ENCODE results near the gene KCNH4.

Gene KCNH4

GRCh38 chr17:42192189-42193126 lies 11.5 kb upstream of the KCNH4 start:
- no peak for DNase-seq
- Histone ChIP-seq H3K36me3 (peaks cover 0 to 24% (median 0%) of the 10 kb centered on the region in 3 donors), H3K27me3 (no peaks in the 10 kb centered on the region), H3K4me1 (peaks cover 0 to 23% (median 16%) of the 10 kb centered on the region in 4 donors), H3K27ac (no peak overlapping the region), H3K9me3 (no peaks in the 10 kb centered on the region), H3K4me3 (no peak overlapping the region)
- TF ChIP-seq CTCF (IDR thresholded peaks at IDR 0.05), result no peak
- intact Hi-C loops (cut with DNase I; ENCODE audit: low total_unique reads), result no loop called here

GRCh38 chr17:42191275-42191608 lies 10.3 kb upstream of the KCNH4 start:
- Histone ChIP-seq H3K4me3 (no peak overlapping the region), H3K9me3 (no peaks in the 10 kb centered on the region), H3K4me1 (peaks cover 0 to 23% (median 16%) of the 10 kb centered on the region in 4 donors), H3K27me3 (no peaks in the 10 kb centered on the region), H3K36me3 (peaks cover 0 to 24% (median 0%) of the 10 kb centered on the region in 3 donors), H3K27ac (no peak overlapping the region)
- intact Hi-C loops (cut with DNase I; ENCODE audit: low total_unique reads), result no loop called here
- no peak for TF ChIP-seq CTCF (IDR thresholded peaks at IDR 0.05)
- DNase-seq, result no peak

GRCh38 chr17:42190491-42191274 lies 9.7 kb upstream of the KCNH4 start:
- intact Hi-C loops (cut with DNase I; ENCODE audit: low total_unique reads), result no loop called here

GRCh38 chr17:42189651-42189965 lies 8.7 kb upstream of the KCNH4 start:
- H3K27me3 ChIP-seq, result no peaks in the 10 kb centered on the region
- no peaks in the 10 kb centered on the region for H3K9me3 ChIP-seq
- intact Hi-C loops (cut with DNase I; ENCODE audit: low total_unique reads), result no loop called here
- peaks cover 0 to 24% (median 0%) of the 10 kb centered on the region in 3 donors for H3K36me3 ChIP-seq
- peaks cover 0 to 22% (median 17%) of the 10 kb centered on the region in 4 donors for H3K4me1 ChIP-seq
- no peak overlapping the region for H3K4me3 ChIP-seq
- TF ChIP-seq CTCF (IDR thresholded peaks at IDR 0.05), result no peak
- H3K27ac ChIP-seq, result no peak overlapping the region
- no peak for DNase-seq

More at GRCh38 chr17:42190491-42191274, 9.7 kb upstream of the KCNH4 start:
- peaks cover 0 to 23% (median 16%) of the 10 kb centered on the region in 4 donors for H3K4me1 ChIP-seq
- no peaks in the 10 kb centered on the region for H3K9me3 ChIP-seq
- no peak overlapping the region for H3K27ac ChIP-seq
- TF ChIP-seq CTCF (IDR thresholded peaks at IDR 0.05), result no peak
- no peak for DNase-seq
- no peak overlapping the region for H3K4me3 ChIP-seq
- peaks cover 0 to 24% (median 0%) of the 10 kb centered on the region in 3 donors for H3K36me3 ChIP-seq
- H3K27me3 ChIP-seq, result no peaks in the 10 kb centered on the region

- peak in 1 of 2 donors; percentile 32 for DNase-seq
- no peaks in the 10 kb centered on the region for H3K27me3 ChIP-seq
- TF ChIP-seq CTCF (IDR thresholded peaks at IDR 0.05), result no peak
- no peaks in the 10 kb centered on the region for H3K9me3 ChIP-seq
- no peak overlapping the region for H3K4me3 ChIP-seq
- no peak overlapping the region for H3K27ac ChIP-seq
- peaks cover 0 to 24% (median 22%) of the 10 kb centered on the region in 4 donors for H3K4me1 ChIP-seq
- intact Hi-C loops (cut with DNase I; ENCODE audit: low total_unique reads), result no loop called here
- H3K36me3 ChIP-seq, result peaks cover 0 to 24% (median 0%) of the 10 kb centered on the region in 3 donors
Measured at GRCh38 chr17:42188749-42189650, 8.1 kb upstream of the KCNH4 start.

Measured in tibial artery (tissue), 4 donors.